HepG2 (cell line): ENCODE data around the gene LYRM9. TPM values are rescaled to one million over a fixed set of nuclear protein-coding genes. Genes with fewer than 3 reads are reported as not detected.

ENCODE experiments used
- ATAC-seq: fragments of 200-7000 bp; cut with Tn5 transposase; 3 replicates; pipeline ENCODE4 v1.9.1; 2020; ENCODE audit warnings: mild to moderate bottlenecking, moderate library complexity
- BruUV-seq: library from RNA; stranded (reverse); fragments of 400-500 nt; replicated peaks from 2 replicates; lab custom pipeline; 2021; lab: Mats Ljungman, UMichigan
- CTCF ChIA-PET: fragments of 300-600 bp; formaldehyde crosslinking; extraction: SDS; loops from one replicate; lab custom pipeline; 2021; ENCODE audit warnings: low total read pairs, inconsistent platforms, low intra/inter-chr PET ratio; lab: Yijun Ruan, JAX
- POLR2A ChIA-PET: fragments of 350-600 bp; sonication (Branson Sonifier 250); formaldehyde crosslinking; loops from one replicate; lab custom pipeline; 2020; ENCODE audit warnings: antibody characterized with exemption, inconsistent platforms; lab: Yijun Ruan, JAX
- DNase-seq: peaks from one replicate; pipeline ENCODE4 v3.0.0-alpha.2; 2015; ENCODE audit warnings: low spot score
- FAIRE-seq: peaks from 3 replicates; lab custom pipeline; 2011; peaks lifted over from hg19 to GRCh38; lab: Jason Lieb, UNC
- H2AFZ ChIP-seq: one replicate; pipeline ENCODE4 v1.6.1; 2011; ENCODE audit warnings: low read length, inconsistent platforms
- H3K27ac ChIP-seq: fragments of 300-600 bp; 3 replicates; pipeline ENCODE4 v1.8.0; 2011; ENCODE audit warnings: mixed run types, mild to moderate bottlenecking, mixed read lengths, low read length, inconsistent platforms; ENCODE audit not compliant: insufficient read depth; ENCODE audit errors: extremely low read length
- H3K27me3 ChIP-seq, 2 experiments: fragments of 200-600 bp in 1 of 2; 2 replicates in 1 of 2; 3 replicates in 1 of 2; pipeline versions ENCODE4 v1.6.0 to v1.8.0; 2011; ENCODE audit warnings: low read length in 2 of 2, mild to moderate bottlenecking in 2 of 2, moderate library complexity in 2 of 2, inconsistent platforms in 1 of 2; ENCODE audit not compliant: insufficient read depth in 2 of 2, control insufficient read depth in 1 of 2
- H3K36me3 ChIP-seq, 2 experiments: fragments of 200-600 bp in 1 of 2; replicated peaks in 1 of 2; 2 replicates in 1 of 2; 3 replicates in 1 of 2; pipeline versions ENCODE4 v1.5.1 to v1.8.0; 2011; ENCODE audit warnings: low read length in 2 of 2, inconsistent platforms in 1 of 2; ENCODE audit not compliant: insufficient read depth in 2 of 2, control insufficient read depth in 1 of 2
- H3K4me1 ChIP-seq: 2 replicates; pipeline ENCODE4 v1.5.1; 2012; ENCODE audit warnings: low read length, inconsistent platforms; ENCODE audit not compliant: insufficient read depth
- H3K4me2 ChIP-seq: 2 replicates; pipeline ENCODE4 v1.6.0; 2011; ENCODE audit warnings: low read depth, low read length, inconsistent platforms
- H3K4me3 ChIP-seq, 3 experiments: fragments of 200-600 bp in 1 of 3; sonication (generic), shearing (Covaris generic) in 1 of 3; replicated peaks in 1 of 3; 2 replicates each; pipeline ENCODE4 v1.5.1; 2011 to 2016; ENCODE audit warnings: low read length in 3 of 3, inconsistent platforms in 2 of 3, low read depth in 2 of 3, mild to moderate bottlenecking in 2 of 3, control low read depth in 1 of 3, mixed read lengths in 1 of 3; ENCODE audit not compliant: insufficient read depth in 1 of 3
- H3K79me2 ChIP-seq: one replicate; pipeline ENCODE4 v1.6.1; 2011; ENCODE audit warnings: low read length, inconsistent platforms; ENCODE audit not compliant: insufficient read depth
- H3K9ac ChIP-seq: 2 replicates; pipeline ENCODE4 v1.6.0; 2011; ENCODE audit warnings: mild to moderate bottlenecking, low read depth, low read length, inconsistent platforms; ENCODE audit not compliant: insufficient read depth
- H3K9me3 ChIP-seq: 2 replicates; pipeline ENCODE4 v1.5.1; 2012; ENCODE audit warnings: mild to moderate bottlenecking, low read length
- H4K20me1 ChIP-seq: 2 replicates; pipeline ENCODE4 v1.6.0; 2011; ENCODE audit warnings: inconsistent platforms, mild to moderate bottlenecking, low read length, moderate library complexity; ENCODE audit not compliant: insufficient read depth
- DR1 ChIP-seq: sonication (generic); formaldehyde crosslinking; IDR thresholded peaks from 2 replicates; pipeline ENCODE4 v1.8.0; 2021; ENCODE audit warnings: mild to moderate bottlenecking, missing genetic modification reagents, inconsistent platforms
- GFI1 ChIP-seq: sonication (generic); formaldehyde crosslinking; IDR thresholded peaks from 2 replicates; pipeline ENCODE4 v1.5.0; 2020; ENCODE audit warnings: missing genetic modification reagents, mild to moderate bottlenecking, borderline replicate concordance
- GTF3A ChIP-seq: sonication (generic); formaldehyde crosslinking; conservative IDR thresholded peaks from 2 replicates; pipeline ENCODE4 v1.4.0; 2020; ENCODE audit warnings: mild to moderate bottlenecking, missing genetic modification reagents
- HMGA1 ChIP-seq: sonication (generic); formaldehyde crosslinking; conservative IDR thresholded peaks from 2 replicates; pipeline ENCODE4 v1.4.0; 2020; ENCODE audit warnings: missing genetic modification reagents
- HNRNPUL1 ChIP-seq: fragments of 200-400 bp; formaldehyde crosslinking; IDR thresholded peaks from 2 replicates; pipeline ENCODE4 v1.6.1; 2017; ENCODE audit warnings: low read depth, mild to moderate bottlenecking, low read length, moderate library complexity
- KLF9 ChIP-seq: IDR thresholded peaks from 2 replicates; pipeline ENCODE4 v1.6.1; 2016; ENCODE audit warnings: low read depth
- NFYC ChIP-seq: IDR thresholded peaks from 2 replicates; pipeline ENCODE4 v1.6.1; 2016; ENCODE audit warnings: missing genetic modification reagents, missing compliant biosample characterization
- NR2F1 ChIP-seq, 2 experiments: fragments of 450-650 bp in 1 of 2; formaldehyde crosslinking in 1 of 2; IDR thresholded peaks; 2 replicates each; pipeline versions ENCODE4 v1.5.0 to v1.6.1; 2016 to 2020; ENCODE audit warnings: mild to moderate bottlenecking in 1 of 2, missing compliant biosample characterization in 1 of 2, missing genetic modification reagents in 1 of 2, moderate library complexity in 1 of 2
- SMARCE1 ChIP-seq: fragments of 450-650 bp; IDR thresholded peaks from 2 replicates; pipeline ENCODE4 v1.6.1; 2017; ENCODE audit warnings: borderline replicate concordance
- SOX6 ChIP-seq, 2 experiments: fragments of 450-650 bp in 1 of 2; sonication (generic) in 1 of 2; formaldehyde crosslinking in 1 of 2; IDR thresholded peaks; 2 replicates each; pipeline versions ENCODE4 v1.4.0 to v1.6.1; 2017 to 2020; ENCODE audit warnings: antibody characterized with exemption in 1 of 2, mild to moderate bottlenecking in 1 of 2, missing genetic modification reagents in 1 of 2
- ZIK1 ChIP-seq: sonication (generic); formaldehyde crosslinking; IDR thresholded peaks from 2 replicates; pipeline ENCODE4 v1.5.0; 2020; ENCODE audit warnings: mild to moderate bottlenecking, low read depth, missing genetic modification reagents, borderline replicate concordance
- ZKSCAN5 ChIP-seq: sonication (generic); formaldehyde crosslinking; IDR thresholded peaks from 2 replicates; pipeline ENCODE4 v1.5.1; 2020; ENCODE audit warnings: mild to moderate bottlenecking, missing genetic modification reagents
- ZNF260 ChIP-seq: sonication (generic); formaldehyde crosslinking; IDR thresholded peaks from 2 replicates; pipeline ENCODE4 v1.4.0; 2020; ENCODE audit warnings: missing genetic modification reagents, low read depth, mild to moderate bottlenecking, borderline replicate concordance
- ZNF558 ChIP-seq: sonication (generic); formaldehyde crosslinking; IDR thresholded peaks from 2 replicates; pipeline ENCODE4 v1.9.0; 2022; ENCODE audit warnings: mild to moderate bottlenecking, missing genetic modification reagents, borderline replicate concordance
- WGBS: methylation state at CpG from one replicate; pipeline ENCODE4 v1.1.6; 2017; ENCODE audit warnings: low lambda C conversion rate; 5-methylcytosine and 5-hydroxymethylcytosine counted together
- in situ Hi-C: cut with HindIII; loops from 2 replicates; pipeline ENCODE4 v1.10.0; 2017; ENCODE audit warnings: low pct_unique_long_range_greater_than_20kb; ENCODE audit not compliant: extremely low pct_ligation_motif_present
- intact Hi-C: fragments of 100-400 bp; cut with micrococcal nuclease; formaldehyde crosslinking; loops from one replicate; pipeline ENCODE4 v1.10.0; 2022; ENCODE audit not compliant: unreplicated experiment
- polyA plus RNA-seq, 8 experiments: library from polyadenylated mRNA; depleted of rRNA in 3 of 8; stranded (reverse) in 7 of 8; unstranded in 1 of 8; fragments of >200 nt; fragmentation: Illumina TruSeq in 4 of 8; extraction: Trizol in 4 of 8; gene quantifications; 2 replicates each; pipeline versions ENCODE4 v1.2.1 to v1.2.3, GENCODE V29; 2011 to 2016; ENCODE audit warnings: low read depth in 4 of 8, missing spikeins in 1 of 8, mixed read lengths in 1 of 8; ENCODE audit not compliant: insufficient read depth in 1 of 8
- total RNA-seq, 5 experiments: library from RNA; depleted of rRNA; stranded (reverse); fragments of >200 nt; fragmentation: Illumina TruSeq; extraction: Trizol; gene quantifications; 2 replicates each; pipeline ENCODE4 v1.2.3, GENCODE V29; 2016; ENCODE audit warnings: low read depth in 1 of 5
- TF ChIP-seq, protein P1 (sequence below): sonication (generic); formaldehyde crosslinking; IDR thresholded peaks from 2 replicates; pipeline ENCODE4 v1.4.0; 2020; ENCODE audit warnings: low read depth, mild to moderate bottlenecking, missing genetic modification reagents
- TF ChIP-seq, protein P2 (sequence below): sonication (generic); formaldehyde crosslinking; IDR thresholded peaks from 2 replicates; pipeline ENCODE4 v1.8.1; 2023; ENCODE audit warnings: mild to moderate bottlenecking, missing genetic modification reagents

Gene LYRM9
- total and polyA plus RNA-seq, 2 of the 13 experiments (the other 11 are each of a cell fraction or from before 2014, with no cell fraction given) = 0.24 to 0.66 TPM

DNA sequence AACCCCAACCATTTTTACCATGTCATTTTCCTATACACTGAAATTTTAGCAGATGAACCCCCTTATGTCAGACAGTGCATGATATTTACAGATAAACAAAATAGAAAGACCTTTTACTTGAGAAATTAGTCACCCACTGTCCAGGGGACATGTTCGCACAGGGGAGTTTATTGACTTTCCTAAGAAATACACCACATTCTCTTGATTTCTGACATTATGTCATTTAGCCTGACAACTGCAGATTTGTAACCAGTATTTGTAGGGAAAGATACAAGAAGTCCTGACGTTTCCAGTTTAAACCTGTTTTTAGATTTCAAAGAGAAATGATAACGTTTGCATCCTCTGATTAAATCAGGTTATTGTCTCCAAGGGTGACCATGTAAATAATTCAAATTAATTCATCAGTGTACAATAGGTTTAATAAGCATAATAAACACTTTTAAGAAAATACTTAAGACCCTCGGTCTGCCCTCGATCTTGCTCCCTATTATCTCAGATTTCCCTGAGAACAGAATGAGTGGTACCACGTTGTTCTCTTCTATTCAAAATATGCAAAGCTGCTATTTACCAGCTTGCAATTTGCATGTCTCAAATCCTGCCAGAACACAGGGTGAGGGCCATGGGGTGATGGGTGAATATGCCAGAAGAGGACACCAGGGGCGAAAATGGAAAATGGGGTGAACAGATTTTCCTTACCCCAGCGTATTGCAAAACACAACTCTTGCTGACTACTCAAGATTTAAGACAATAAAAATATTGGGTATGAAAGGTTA lies 2.1 kb upstream of the LYRM9 start:
- ATAC-seq (no peak), DNase-seq (no peak), FAIRE-seq (no peak)
- H3K9me3 ChIP-seq = no peaks in the 10 kb centered on the region
- no peaks in the 10 kb centered on the region for H3K27me3 ChIP-seq
- in situ Hi-C loops = loop anchor here (25.0 kb wide), 1 partner anchor 408 kb away; no protein-coding TSS in a partner anchor
- H3K4me3 ChIP-seq = no peak overlapping the region
- no peak overlapping the region for H3K27ac ChIP-seq
- CTCF ChIA-PET = no interaction called here
- no peaks in the 10 kb centered on the region for H3K79me2 ChIP-seq
- under 1% methylated on average over 8 of the region's 8 CpGs for WGBS
- no TSS peak for BruUV-seq
- intact Hi-C loops = no loop called here
- TF ChIP-seq GFI1 (no peak), ZNF558 (CRISPR knock-in tag) (no peak), GTF3A (no peak), DR1 (CRISPR knock-in tag) (no peak), NFYC (CRISPR knock-in tag) (no peak), ZKSCAN5 (CRISPR knock-in tag) (no peak), ZNF260 (CRISPR knock-in tag) (no peak), KLF9 (CRISPR knock-in tag) (no peak), HMGA1 (CRISPR knock-in tag) (no peak), SMARCE1 (no peak), NR2F1 (CRISPR knock-in tag; IDR thresholded peaks at IDR 0.05) (no peak), ZIK1 (CRISPR knock-in tag) (no peak), HNRNPUL1 (no peak), SOX6 (IDR thresholded peaks at IDR 0.05) (no peak), SOX6 (CRISPR knock-in tag; IDR thresholded peaks at IDR 0.05) (no peak)
- TF ChIP-seq, protein P1, sequence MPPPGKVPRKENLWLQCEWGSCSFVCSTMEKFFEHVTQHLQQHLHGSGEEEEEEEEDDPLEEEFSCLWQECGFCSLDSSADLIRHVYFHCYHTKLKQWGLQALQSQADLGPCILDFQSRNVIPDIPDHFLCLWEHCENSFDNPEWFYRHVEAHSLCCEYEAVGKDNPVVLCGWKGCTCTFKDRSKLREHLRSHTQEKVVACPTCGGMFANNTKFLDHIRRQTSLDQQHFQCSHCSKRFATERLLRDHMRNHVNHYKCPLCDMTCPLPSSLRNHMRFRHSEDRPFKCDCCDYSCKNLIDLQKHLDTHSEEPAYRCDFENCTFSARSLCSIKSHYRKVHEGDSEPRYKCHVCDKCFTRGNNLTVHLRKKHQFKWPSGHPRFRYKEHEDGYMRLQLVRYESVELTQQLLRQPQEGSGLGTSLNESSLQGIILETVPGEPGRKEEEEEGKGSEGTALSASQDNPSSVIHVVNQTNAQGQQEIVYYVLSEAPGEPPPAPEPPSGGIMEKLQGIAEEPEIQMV (CRISPR knock-in tag) = no peak
- TF ChIP-seq, protein P2, sequence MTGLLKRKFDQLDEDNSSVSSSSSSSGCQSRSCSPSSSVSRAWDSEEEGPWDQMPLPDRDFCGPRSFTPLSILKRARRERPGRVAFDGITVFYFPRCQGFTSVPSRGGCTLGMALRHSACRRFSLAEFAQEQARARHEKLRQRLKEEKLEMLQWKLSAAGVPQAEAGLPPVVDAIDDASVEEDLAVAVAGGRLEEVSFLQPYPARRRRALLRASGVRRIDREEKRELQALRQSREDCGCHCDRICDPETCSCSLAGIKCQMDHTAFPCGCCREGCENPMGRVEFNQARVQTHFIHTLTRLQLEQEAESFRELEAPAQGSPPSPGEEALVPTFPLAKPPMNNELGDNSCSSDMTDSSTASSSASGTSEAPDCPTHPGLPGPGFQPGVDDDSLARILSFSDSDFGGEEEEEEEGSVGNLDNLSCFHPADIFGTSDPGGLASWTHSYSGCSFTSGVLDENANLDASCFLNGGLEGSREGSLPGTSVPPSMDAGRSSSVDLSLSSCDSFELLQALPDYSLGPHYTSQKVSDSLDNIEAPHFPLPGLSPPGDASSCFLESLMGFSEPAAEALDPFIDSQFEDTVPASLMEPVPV (CRISPR knock-in tag) = no peak
- H3K4me1 ChIP-seq = peaks cover 11% of the 10 kb centered on the region; the same call in 1 of the 2 replicates
- POLR2A ChIA-PET = no interaction called here
- H3K9ac ChIP-seq = no peak overlapping the region
- no peak overlapping the region for H2AFZ ChIP-seq
- H3K36me3 ChIP-seq = no peaks in the 10 kb centered on the region
- H4K20me1 ChIP-seq = no peaks in the 10 kb centered on the region
- no peak overlapping the region for H3K4me2 ChIP-seq
